Left renal pelvis (tissue), 4 donors: ENCODE measurements around the gene RAB6B. TPM values are rescaled to one million over a fixed set of nuclear protein-coding genes. Genes with fewer than 3 reads are reported as not detected.

Experiments used
- DNase-seq, 4 donors: peaks; one replicate each; pipeline ENCODE4 v3.0.0-alpha.2; 2013; ENCODE audit warnings: low read depth in 4 of 4, low spot score in 3 of 4
- polyA plus RNA-seq, 4 donors: library from polyadenylated mRNA; unstranded; fragments of 120-200 nt; gene quantifications; one replicate each; pipeline ENCODE4 v1.2.1, GENCODE V29; 2013; ENCODE audit not compliant: insufficient read length in 4 of 4

RAB6B gene
- polyA plus RNA-seq, 4 donors: 12.6 to 20.1 (median 17.9) TPM

DNA sequence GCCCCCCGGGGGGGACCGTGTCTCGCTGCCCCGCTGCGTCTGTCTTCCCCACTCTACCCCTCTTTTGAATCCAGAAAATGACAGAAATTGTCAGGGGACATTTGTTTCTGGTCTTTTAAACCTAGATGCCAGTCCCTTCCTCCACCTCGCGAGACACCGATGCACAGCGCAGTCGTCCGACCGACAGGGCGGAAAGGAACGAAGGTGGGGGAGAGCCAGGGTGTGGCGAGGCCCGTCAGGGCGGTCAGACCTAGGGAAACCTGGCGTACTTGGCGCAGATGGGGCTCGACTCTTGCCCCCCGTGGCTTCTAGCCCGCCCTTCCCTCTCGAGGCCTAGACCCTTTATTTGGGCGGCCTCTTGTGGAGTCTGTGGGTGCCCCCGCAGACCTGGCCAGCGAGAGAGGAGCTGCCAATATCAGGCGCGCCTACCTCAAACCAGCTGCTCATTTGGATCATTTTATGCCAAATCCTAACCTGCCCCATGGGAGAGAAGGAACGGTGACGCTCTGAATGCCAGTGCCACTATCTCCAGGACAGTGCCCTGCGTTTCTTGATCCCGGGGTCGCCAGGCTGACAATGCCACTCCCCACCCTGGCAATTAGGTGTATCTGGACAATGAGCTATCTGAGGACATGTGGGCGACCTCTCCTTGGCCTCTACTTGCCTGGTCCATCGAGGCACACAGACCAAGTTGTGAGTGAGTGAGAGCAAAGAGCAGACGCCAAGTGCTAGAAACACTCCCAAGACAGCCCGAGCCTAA is 500 bp upstream of the RAB6B start:
- DNase-seq: no peak

DNA sequence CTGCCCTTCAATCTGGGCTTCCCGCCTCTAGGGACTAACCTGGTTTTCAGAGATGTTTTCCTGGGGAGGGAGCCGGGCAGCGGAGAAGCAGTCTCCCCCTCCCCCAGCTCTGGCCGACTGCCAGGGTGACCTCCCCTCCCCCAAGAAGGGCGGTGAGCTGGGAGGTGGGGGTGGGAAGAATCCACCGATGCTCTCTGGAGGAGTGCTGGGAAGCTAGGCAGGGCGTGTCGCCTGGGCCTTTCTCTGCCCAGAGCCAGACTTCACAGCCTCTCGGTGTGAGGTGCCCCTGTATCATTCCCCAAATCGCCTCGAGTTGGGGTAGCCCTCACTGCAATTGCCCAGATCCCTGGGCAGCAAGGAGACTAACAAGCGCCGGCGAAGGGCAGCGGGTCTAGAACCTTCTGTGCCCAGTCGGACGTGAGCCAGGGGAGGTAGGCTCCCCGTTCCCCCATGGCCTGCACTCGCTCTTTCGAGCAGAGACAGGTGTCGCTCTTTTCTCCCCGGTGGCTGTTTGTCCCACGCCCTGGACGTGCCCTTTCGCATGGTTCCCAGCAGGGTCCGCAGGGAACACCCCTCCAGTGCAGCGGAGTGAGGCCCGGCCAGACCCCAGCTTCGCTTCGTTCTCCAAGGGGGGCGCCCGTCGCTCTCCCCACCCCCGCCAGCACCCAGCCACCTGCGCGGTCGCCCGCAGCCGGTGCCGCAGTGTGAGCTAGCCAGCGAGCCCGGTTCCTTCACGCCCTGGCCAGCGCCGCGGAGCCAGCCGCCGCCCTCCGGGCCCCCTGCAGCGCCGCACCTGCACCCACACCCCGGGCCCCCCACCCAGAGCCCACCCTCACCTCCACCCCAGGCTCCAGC is 1.1 kb downstream of the RAB6B start:
- no peak for DNase-seq

DNA sequence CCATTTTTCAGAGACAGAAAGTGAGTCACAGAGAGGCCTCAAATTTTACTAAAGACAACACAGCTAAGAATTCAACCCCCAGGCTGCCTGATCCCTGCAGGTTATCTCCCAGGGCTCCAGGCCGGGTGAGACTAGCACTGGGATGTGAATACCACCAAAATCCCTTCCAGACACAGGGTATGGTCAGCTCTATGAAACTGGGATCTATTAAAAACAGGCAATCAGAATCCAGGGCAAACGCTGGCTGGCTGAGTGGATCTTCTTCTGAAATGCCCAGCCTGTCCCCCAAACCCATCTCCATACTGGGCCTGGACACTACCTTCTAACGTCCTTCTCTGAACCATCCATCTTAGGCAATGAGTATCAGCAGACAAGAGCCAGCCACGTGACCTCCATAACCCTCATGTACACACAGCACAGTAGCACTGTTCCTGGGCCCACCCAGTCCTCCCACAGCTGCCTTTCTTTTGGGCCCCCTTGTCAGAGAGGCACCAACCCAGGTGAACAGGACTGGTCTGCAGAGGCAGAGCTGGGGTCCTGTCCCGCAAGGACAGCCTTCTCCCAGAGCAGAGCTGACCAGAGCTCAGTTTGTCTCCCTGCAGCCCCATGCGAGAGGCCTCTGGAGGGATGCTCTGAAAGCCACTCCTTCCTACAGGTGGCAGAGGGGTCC is 1.9 kb downstream of the RAB6B start:
- DNase-seq: no peak

DNA sequence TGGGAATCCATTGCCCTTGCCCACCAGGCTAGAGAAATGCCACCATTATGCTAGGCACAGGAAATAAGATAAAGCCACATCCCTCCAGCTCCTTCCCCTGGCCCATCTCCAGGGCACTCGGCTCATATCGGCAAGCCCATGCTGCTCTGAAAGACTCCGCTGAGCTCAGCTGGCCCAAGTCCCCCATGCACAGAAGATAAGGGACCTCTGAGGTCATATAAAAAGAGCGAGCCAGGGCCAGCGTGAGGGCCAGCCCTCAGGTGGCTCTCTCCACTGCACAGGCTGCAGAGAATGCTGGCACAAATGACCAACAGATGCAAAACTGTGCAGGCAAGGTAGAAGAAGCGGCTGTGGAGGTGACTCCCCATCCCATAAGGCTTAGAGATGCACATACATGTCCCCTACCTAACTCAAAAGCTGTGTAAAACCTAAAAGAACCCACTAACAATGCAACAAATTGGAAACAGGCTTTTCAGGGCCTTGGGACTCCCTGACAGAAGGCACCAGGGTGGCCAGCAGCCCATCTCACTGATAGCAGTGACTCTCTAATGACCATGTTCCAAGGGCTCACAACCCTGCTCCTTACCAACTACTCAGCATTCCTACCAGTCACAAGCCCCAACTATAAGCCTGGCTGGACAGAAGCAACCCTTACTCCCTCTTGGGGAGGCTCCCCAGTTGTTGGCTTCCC is 3.0 kb downstream of the RAB6B start:
- DNase-seq: no peak

DNA sequence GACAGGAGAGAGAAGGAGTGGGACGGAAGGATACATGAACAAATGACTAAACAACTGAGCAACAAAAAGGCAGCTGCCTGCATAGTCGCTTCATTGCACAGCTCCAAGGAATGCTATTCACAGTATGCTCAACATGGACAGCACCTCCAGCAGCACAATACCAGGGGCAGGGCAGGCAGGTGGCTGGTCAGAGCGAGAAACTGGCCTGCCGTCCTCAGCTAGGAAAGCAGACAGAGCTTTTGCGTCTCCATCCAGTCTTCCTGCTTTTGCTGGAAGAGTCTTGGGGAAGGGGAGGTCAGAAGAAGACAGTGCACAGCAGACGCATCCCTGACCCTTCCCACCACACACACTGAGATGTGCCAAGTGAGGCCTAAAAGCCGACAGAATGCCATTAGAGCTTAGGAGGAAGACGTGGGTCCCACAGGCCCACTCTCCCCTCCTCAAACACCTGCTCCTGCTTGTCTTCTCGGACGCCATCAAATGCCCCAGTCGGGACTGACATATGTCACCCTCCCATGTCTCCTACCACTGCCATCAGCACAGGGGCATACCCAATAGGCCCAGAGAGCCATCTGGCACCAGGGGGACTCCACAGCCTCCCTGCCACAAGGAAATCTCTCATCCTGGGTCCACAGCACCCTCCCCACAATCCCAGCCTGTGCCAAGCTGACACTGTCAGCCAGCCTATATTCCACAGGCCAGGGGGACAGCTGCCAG is 3.9 kb downstream of the RAB6B start:
- DNase-seq: no peak

DNA sequence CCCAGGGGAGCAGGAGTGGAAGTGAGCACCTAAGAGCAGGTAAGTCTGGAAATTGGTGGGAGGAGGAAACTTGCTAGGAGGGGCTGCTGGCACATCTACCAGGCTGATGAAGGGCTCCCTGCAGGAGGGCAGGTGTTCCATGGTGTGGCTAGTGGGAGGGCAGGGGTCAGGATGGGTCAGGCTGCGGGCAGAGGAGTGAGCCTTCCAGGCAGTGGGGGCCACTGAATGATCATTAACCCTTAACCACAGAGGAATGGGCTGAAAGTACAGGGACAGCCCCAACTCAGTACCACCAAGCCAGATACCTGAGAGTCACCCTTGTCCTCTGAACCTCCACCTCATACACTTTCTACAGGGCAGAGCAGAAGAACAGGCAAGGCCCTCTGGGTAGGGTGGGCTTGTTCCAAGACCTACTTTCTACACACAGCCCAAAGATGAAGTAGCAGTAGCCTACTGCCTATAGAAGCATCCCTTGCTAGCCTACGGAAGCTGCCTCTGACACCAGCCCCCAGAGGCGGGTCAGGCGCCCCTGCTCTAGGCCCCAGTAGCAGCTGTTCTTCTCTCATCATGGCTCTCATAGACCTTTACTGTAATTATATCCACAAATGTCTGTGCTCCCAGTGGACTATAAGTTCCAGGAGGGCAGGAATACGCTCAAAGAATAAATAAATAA is 4.6 kb downstream of the RAB6B start:
- no peak for DNase-seq

DNA sequence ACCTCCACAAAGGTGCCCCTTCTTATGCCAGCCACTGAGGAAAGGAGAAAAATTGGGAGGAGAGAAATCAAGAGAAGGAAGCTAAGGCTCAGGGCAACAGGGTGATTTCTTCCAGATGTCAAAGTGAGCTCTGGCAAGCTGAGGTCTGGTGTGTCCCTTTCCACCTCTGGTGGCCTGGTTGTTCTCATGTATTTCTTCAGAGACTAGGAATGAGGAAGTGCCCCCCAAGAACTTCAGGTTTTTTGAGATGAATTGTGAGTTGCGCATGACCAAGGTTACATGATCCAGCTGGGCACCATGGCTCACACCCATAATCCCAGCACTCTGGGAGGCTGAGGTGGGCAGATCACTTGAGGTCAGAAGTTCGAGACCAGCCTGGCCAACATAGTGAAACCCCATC is 5.6 kb downstream of the RAB6B start:
- no peak for DNase-seq

DNA sequence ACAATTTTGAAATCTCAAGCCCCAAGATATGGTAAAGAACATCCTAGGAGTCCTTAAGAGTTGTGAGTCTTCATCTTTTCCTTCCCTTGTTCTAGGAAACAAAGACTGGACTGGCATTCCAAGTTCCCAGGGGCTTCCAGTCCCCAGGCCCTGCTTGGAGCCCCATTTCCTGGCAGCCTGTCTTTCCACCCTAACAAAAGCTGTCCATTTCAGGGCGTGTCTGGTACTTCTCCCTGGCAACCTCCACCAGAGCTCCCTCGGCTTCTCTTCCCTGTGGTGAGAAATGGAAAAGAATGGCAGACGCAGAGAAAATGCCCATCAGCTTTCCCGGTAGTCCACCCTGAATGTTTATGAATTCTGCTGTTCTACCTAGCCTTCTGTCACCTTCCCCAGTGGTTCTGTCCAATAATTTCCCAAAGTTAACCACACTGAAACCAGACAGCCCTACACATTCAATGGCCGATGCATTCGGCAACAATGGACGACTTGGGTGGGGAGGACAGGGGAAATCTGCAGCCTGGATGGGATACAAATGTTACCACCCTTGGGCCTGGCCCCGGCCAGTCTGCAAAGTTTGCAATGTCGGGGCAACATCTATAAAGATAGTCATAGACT is 6.8 kb downstream of the RAB6B start:
- DNase-seq: no peak

DNA sequence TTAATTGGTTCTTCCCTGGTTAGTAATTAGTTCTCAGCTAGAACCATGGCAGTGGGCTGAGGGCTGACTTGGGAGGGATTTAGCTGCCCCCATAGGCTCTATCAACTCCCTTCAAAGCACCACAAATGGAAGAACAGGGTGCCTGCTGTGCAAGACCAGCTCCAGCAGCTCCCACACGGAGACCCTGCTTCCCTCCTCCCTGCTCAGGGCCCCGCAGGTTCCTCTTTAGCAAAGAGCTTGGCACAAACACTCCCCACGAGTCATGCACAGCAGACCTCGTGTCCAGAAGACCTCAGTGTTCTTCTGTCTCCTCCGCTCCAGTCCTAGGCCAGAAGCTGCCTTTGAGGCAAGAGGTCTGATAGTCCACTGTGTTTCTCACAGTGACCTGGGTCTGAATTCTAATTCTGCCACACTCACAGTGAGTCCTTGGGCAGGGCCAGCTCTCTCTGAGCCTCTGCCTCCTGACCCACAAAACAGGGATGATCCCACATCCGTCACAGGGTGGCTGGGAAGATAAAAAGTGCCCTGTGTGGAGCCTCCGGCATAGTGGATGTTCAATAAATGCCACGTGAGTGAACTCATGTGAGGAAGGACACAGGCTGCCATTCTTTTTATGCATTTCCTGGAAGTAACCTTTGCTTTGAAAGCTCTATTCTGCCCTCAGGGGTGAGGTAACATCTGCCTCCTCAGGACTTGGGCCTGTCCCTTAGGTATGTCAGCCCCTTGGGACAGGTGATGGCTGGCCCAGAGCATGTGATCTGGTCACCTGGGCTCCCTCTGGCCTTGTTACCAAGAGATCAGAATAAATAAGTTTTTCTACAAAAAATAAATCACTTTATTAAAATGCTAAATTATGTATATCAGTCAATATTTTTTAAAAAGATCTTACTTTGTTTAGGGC is 7.6 kb downstream of the RAB6B start:
- no peak for DNase-seq

DNA sequence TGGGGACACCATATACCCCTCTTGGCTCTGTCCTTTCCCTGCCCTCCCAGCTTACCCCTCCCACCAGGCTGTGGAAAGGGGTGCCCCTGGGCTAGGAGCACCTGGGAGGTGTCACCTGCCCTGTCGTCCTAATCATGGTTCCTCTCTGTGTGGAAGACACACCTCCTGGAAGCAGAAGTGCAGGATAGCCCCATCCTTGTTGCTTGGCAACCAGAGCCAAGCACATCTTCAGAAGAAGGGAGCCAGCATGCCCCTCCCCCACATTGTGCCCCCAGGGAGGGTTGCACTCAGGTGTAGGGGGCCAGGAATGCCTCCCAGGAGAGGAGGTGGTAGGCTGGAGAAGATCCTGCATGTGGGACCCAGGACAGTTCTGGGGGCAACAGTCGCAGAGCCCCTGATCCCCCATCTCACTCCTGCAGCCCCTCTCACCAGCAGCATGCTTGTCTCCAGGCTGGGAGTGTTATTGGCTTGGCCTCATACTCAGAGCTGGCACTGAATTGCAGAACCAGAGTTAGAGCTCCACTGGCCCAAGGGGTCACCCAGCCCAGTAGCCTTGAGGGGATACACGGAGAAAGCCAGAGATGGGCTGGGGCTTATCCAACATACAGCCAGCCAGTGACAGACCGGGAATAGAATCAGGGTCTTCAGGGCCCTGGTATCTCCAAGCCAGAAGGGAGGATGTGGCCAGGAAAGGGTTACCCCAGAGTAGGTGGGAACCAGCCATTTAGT is 8.4 kb downstream of the RAB6B start:
- DNase-seq: no peak

DNA sequence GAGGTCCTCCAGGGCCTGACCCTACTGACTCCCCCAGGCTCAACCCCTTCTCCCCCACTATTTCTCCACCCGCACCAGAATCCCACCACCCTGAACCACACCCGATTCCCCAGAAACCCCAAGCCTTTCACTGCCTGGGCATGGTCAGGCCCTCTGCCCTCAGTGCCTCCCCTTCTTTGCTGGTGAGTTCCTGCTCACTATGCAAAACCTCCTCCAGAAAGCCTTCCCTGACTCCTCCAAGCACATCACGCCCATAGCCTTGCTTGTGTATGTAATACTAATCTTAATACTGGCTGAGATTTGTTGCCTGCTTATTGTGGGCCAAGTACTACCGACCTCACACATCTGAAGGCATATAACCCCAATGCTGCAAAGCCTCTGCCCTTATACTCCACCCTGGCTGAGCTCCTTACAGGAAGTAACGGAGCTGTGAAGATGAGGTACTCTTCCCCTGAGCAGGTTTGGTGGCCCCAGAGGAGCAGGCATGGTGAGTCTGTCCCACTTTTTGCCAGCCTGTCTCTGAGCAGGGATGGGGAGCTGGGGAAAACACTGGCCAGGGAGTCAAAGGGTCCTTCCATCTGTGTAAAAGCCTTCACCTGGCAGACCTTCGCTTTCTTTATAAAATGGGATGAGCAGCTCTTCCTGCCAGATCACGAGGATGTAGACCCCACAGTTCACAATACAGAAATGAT is 9.5 kb downstream of the RAB6B start:
- no peak for DNase-seq

DNA sequence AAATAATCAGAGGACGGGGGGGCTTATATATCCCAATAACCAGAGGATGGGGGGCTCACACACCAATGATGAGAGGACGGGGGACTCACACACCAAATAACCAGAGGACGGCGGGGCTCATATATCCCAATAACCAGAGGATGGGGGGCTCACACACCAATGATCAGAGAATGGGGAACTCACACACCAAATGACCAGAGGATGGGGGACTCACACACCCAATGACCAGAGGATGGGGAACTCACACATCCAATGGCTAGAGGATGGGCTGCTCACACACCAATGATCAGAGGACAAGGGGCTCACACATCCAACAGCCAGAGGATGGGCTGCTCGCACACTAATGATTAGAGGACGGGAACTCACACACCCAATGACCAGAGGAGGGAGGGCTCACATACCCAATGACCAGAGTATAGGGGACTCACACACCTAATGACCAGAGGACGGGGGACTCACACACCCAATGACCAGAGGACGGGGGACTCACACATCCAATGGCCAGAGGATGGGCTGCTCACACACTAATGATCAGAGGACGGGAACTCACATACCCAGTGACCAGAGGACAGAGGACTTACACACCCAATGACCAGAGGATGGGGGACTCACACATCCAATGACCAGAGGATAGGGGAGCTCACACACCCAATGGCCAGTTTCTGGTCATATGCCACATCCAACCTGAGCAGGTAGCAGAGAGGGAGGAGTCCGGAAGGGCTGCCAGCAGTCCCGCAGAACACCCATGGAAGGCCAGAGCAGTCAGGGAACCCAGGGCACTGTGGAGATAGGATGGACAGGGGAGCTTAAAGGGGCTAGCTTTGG is 10.6 kb downstream of the RAB6B start:
- DNase-seq: no peak

DNA sequence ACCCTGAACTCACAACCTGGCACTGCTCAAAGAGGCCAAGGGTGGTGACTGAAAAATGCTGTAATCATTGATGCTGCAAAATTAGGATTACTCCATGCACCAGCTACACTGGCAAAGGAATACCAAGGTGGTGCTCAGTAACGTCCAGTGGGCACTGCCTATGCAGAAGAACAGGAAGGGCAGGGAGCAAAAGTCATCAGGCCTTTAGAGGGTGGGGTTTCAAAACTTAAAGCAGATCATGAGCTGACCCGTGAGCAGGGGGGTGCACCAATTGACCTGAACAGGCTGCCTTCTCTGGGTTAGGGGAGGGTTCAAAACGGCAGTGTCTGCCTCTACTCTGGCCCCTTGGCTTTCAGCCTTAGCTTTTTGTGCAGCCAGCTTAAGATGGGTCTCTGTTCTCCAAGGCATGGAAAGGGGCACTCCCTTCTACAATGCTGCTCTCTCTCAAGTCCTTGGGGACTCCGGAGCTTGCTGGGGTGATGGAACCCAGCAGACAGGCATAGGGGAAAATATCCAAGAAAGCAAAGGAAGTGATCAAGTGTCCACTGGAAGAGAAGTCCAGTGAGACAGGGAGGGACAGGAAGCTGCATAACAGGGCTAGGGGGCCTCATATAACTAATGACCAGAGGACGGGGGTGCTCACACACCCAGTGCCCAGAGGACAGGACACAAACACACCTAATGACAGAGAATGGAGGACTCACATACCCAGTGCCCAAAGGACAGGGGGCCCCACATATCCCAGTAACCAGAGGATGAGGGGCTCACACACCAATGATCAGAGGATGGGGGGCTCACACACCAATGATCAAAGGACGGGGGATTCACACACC is 11.4 kb downstream of the RAB6B start:
- DNase-seq: no peak

DNA sequence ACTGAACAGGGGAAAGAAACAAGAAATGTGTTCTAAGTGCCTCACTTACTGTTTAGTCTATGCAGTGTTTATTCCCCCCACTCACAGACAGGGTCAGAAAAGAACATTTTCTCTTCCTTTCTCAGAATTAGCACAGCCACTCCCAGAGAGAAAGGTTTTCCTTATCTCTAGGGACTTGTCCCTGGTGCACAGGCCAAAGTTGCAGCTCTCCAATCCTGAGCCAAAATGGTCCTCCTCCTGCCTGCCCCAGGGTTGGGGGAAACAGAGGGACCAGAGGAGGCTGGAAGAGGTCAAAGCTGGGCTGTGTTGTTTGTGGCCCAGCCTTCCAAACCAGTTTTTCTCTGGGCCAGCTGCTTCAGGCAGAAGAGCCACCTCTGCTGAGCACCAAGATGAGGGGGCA is 12.0 kb downstream of the RAB6B start:
- no peak for DNase-seq

DNA sequence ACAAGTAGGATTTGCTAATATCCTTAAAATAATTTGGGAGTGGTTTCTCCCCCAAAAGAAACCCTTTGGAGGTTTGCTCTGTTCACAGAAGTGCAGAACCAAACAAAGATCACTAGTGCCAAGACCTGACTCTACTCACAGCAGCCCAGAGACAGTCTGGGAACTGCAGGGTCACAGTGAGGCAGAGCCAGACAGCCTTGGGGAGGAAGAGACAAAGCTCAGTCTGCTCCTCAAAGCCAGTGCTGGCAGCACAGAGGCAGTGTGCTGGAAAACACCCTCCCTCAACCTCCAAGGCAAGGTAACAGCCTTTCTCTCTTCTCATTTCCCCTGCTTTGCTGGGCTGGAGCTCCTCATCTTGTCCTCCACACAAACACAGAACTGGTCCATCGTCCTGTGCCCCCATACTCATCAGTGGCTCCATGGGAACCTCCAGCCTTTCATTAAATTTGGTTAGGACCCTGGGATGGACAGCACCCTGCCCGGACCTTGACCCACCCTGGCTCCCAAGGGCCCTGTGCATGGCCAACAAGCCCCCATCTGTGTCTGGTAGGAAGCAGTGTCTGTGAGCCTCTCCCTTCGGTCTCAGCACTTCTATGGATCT is 12.6 kb downstream of the RAB6B start:
- DNase-seq: no peak
